CD4-positive, alpha-beta T cell treated with Interferon alpha-2 for 1 hour (primary cell): ENCODE results near the gene POLR3G.

Experiments
- DNase-seq, 2 donors: peaks; one replicate each; pipeline ENCODE4 v3.0.0-alpha.2; 2020 to 2022

The POLR3G gene

GRCh38 chr5:90474235-90475107 lies at the start of gene POLR3G, which contains the start of gene MBLAC2:
POLR3G (plus strand) TSS chr5:90474864; CDS start chr5:90485568, 10,704 bp downstream.
MBLAC2 (minus strand) TSS chr5:90474771; CDS start chr5:90474292, 479 bp downstream.
- DNase-seq = peak; percentile 91 to 95

GRCh38 chr5:90434116-90434714 lies 40.4 kb upstream of the POLR3G start:
- peak; percentile 21 to 48 for DNase-seq

- DNase-seq = no peak
These were observed 37.0 kb upstream of the POLR3G start for GRCh38 chr5:90437663-90438062.

- DNase-seq = no peak
These were observed 36.6 kb upstream of the POLR3G start for GRCh38 chr5:90438100-90438499.

GRCh38 chr5:90440644-90441043 lies 34.0 kb upstream of the POLR3G start:
- no peak for DNase-seq

GRCh38 chr5:90446961-90447360 lies 27.7 kb upstream of the POLR3G start:
- DNase-seq = no peak

- no peak for DNase-seq
These were observed 13.4 kb upstream of the POLR3G start for GRCh38 chr5:90461288-90461687.

- no peak for DNase-seq
These were observed 1.8 kb upstream of the POLR3G start for GRCh38 chr5:90472783-90473395.

- DNase-seq = peak in 1 of 2 donors; percentile 12
These were observed 1.0 kb upstream of the POLR3G start for GRCh38 chr5:90473396-90474234.

GRCh38 chr5:90475436-90475980 lies 844 bp downstream of the POLR3G start:
- DNase-seq = no peak

GRCh38 chr5:90476391-90476790 lies 1.7 kb downstream of the POLR3G start:
- DNase-seq = no peak

- no peak for DNase-seq
These were observed 2.4 kb downstream of the POLR3G start for GRCh38 chr5:90477073-90477472.

GRCh38 chr5:90477621-90478215 lies 3.1 kb downstream of the POLR3G start:
- DNase-seq = no peak

GRCh38 chr5:90479611-90480385 lies 5.1 kb downstream of the POLR3G start:
- no peak for DNase-seq

- DNase-seq = no peak
These were observed 6.0 kb downstream of the POLR3G start for GRCh38 chr5:90480699-90481098.

- DNase-seq = no peak
These were observed 8.5 kb downstream of the POLR3G start for GRCh38 chr5:90483206-90483605.

- no peak for DNase-seq
These were observed 9.9 kb downstream of the POLR3G start for GRCh38 chr5:90484540-90484939.

GRCh38 chr5:90488791-90489190 lies 14.1 kb downstream of the POLR3G start:
- no peak for DNase-seq

- no peak for DNase-seq
These were observed 19.4 kb downstream of the POLR3G start for GRCh38 chr5:90494043-90494442.

- DNase-seq = no peak
These were observed 20.5 kb downstream of the POLR3G start for GRCh38 chr5:90495146-90495545.

- no peak for DNase-seq
These were observed 28.9 kb downstream of the POLR3G start for GRCh38 chr5:90503596-90503995.
